Natural killer cell (primary cell): ENCODE results near the gene STARD9. TPM values are rescaled to one million over a fixed set of nuclear protein-coding genes. Genes with fewer than 3 reads are reported as not detected.

Source experiments
- ATAC-seq, 3 donors: fragments of 150-1000 bp in 2 of 3; fragments of 200-7000 bp in 1 of 3; cut with Tn5 transposase; 1 replicate in 1 of 3; 2 replicates in 2 of 3; pipeline ENCODE4 v1.10.0; 2021; ENCODE audit warnings: mild to moderate bottlenecking in 2 of 3, moderate library complexity in 2 of 3
- DNase-seq, 2 donors: peaks; one replicate each; pipeline versions ENCODE4 v3.0.0 to v3.0.0-alpha.2; 2013 to 2021; ENCODE audit warnings: mixed read lengths in 1 of 2
- H3K27ac ChIP-seq: one replicate; pipeline ENCODE4 v1.5.1; 2013; ENCODE audit warnings: mild to moderate bottlenecking, low read length
- H3K27me3 ChIP-seq: one replicate; pipeline ENCODE4 v1.6.1; 2013; ENCODE audit warnings: low read length; ENCODE audit not compliant: control insufficient read depth, insufficient read depth
- H3K36me3 ChIP-seq: one replicate; pipeline ENCODE4 v1.6.1; 2013; ENCODE audit warnings: low read length; ENCODE audit not compliant: control insufficient read depth, insufficient read depth
- H3K4me1 ChIP-seq: one replicate; pipeline ENCODE4 v1.6.1; 2013; ENCODE audit warnings: low read length; ENCODE audit not compliant: control insufficient read depth, insufficient read depth
- H3K4me3 ChIP-seq: one replicate; pipeline ENCODE4 v1.5.1; 2013; ENCODE audit warnings: low read length
- H3K9me3 ChIP-seq: one replicate; pipeline ENCODE4 v1.6.1; 2013; ENCODE audit warnings: low read length; ENCODE audit not compliant: control insufficient read depth, insufficient read depth
- H3K27ac Mint-ChIP-seq, 2 donors: one replicate each; pipeline ENCODE4 v1.8.0; 2022; ENCODE audit warnings: mild to moderate bottlenecking in 2 of 2, mixed read lengths in 2 of 2, moderate library complexity in 1 of 2
- H3K27me3 Mint-ChIP-seq, 2 donors: one replicate each; pipeline ENCODE4 v1.8.0; 2022; ENCODE audit warnings: low read depth in 2 of 2, mixed read lengths in 2 of 2
- H3K36me3 Mint-ChIP-seq: one replicate; pipeline ENCODE4 v1.8.0; 2022; ENCODE audit warnings: mixed read lengths
- H3K4me1 Mint-ChIP-seq, 2 donors: one replicate each; pipeline ENCODE4 v1.8.0; 2022; ENCODE audit warnings: mixed read lengths in 2 of 2
- H3K4me3 Mint-ChIP-seq: one replicate; pipeline ENCODE4 v1.8.0; 2022; ENCODE audit warnings: mild to moderate bottlenecking, moderate library complexity, mixed read lengths
- H3K9me3 Mint-ChIP-seq, 2 donors: one replicate each; pipeline ENCODE4 v1.8.0; 2022; ENCODE audit warnings: mixed read lengths in 2 of 2
- CTCF ChIP-seq: fragments of 200-600 bp; IDR thresholded peaks from one replicate; pipeline ENCODE4 v1.8.0; 2022; ENCODE audit warnings: antibody characterized with exemption
- WGBS: methylation state at CpG from one replicate; pipeline ENCODE4 v1.1.7; 2013; ENCODE audit warnings: missing lambda C conversion rate; ENCODE audit not compliant: insufficient coverage; 5-methylcytosine and 5-hydroxymethylcytosine counted together
- intact Hi-C: fragments of 100-400 bp; cut with micrococcal nuclease; formaldehyde crosslinking; loops from one replicate; pipeline ENCODE4 v1.14.2; 2022
- total RNA-seq, 4 donors: library from RNA; stranded (reverse); fragments of 120-200 nt in 1 of 4; gene quantifications; one replicate each; pipeline versions ENCODE4 v1.2.3 to v1.2.4, GENCODE V29; 2013 to 2022

The STARD9 gene
- total RNA-seq = 10 to 100 TPM; 20.0 to 22.5 (median 20.1) TPM
- 14.6 TPM for total RNA-seq (2013)

GRCh38 chr15:42575188-42576039 is at the start of gene STARD9:
Gene STARD9 (plus strand): TSS chr15:42575606. CDS start chr15:42575716, 110 bp downstream.
- H3K27me3 ChIP-seq = no peaks in the 10 kb centered on the region
- intact Hi-C loops = loop anchor here (1.0 to 2.0 kb wide), 2 partner anchors 27 to 33 kb away; partner anchors contain the start of genes HAUS2 and LRRC57
- Mint-ChIP-seq H3K4me1 (peaks cover 21 to 36% of the 10 kb centered on the region in 2 donors), H3K36me3 (no peaks in the 10 kb centered on the region), H3K27ac (peak within 1 kb of the TSS; percentile 64 to 83), H3K4me3 (peak within 1 kb of the TSS; percentile 93), H3K9me3 (no peaks in the 10 kb centered on the region), H3K27me3 (no peaks in the 10 kb centered on the region)
- TF ChIP-seq CTCF = no peak
- DNase-seq (peak; percentile 94 to 96), ATAC-seq (peak; percentile 89 to 97 (median 91))
- peak within 1 kb of the TSS; percentile 79 for H3K4me3 ChIP-seq
- no peaks in the 10 kb centered on the region for H3K36me3 ChIP-seq
- H3K9me3 ChIP-seq = no peaks in the 10 kb centered on the region
- under 1% methylated on average over 95 of the region's 95 CpGs for WGBS
- peak within 1 kb of the TSS; percentile 19 for H3K27ac ChIP-seq
- peaks cover 24% of the 10 kb centered on the region for H3K4me1 ChIP-seq

- WGBS = 100% methylated on average over 3 of the region's 3 CpGs
- DNase-seq = no peak
- no peak for ATAC-seq
- Mint-ChIP-seq H3K36me3 (peaks cover 8% of the 10 kb centered on the region), H3K4me1 (no peaks in the 10 kb centered on the region), H3K27ac (peak overlapping the region in 1 of 2 donors; percentile 18), H3K9me3 (no peaks in the 10 kb centered on the region), H3K4me3 (no peak overlapping the region), H3K27me3 (no peaks in the 10 kb centered on the region)
- no peak for TF ChIP-seq CTCF
- no peaks in the 10 kb centered on the region for H3K4me1 ChIP-seq
- H3K4me3 ChIP-seq = no peak overlapping the region
- peaks cover 41% of the 10 kb centered on the region for H3K36me3 ChIP-seq
- H3K9me3 ChIP-seq = no peaks in the 10 kb centered on the region
- no peaks in the 10 kb centered on the region for H3K27me3 ChIP-seq
- intact Hi-C loops = no loop called here
- no peak overlapping the region for H3K27ac ChIP-seq
Observed at GRCh38 chr15:42528970-42529369, 46.4 kb upstream of the STARD9 start.

- no peaks in the 10 kb centered on the region for H3K9me3 Mint-ChIP-seq
- no peak overlapping the region for H3K4me3 ChIP-seq
- no peak overlapping the region for H3K4me3 Mint-ChIP-seq
- no CpG with 5 or more reads among the region's 1 CpG for WGBS
- DNase-seq (no peak), ATAC-seq (no peak)
- H3K4me1 ChIP-seq = no peaks in the 10 kb centered on the region
- peaks cover 0 to 5% of the 10 kb centered on the region in 2 donors for H3K4me1 Mint-ChIP-seq
- no peak for TF ChIP-seq CTCF
- no peaks in the 10 kb centered on the region for H3K9me3 ChIP-seq
- peak overlapping the region in 1 of 2 donors; percentile 46 for H3K27ac Mint-ChIP-seq
- no peaks in the 10 kb centered on the region for H3K27me3 Mint-ChIP-seq
- intact Hi-C loops = no loop called here
- H3K36me3 ChIP-seq = peaks cover 33% of the 10 kb centered on the region
- H3K27me3 ChIP-seq = no peaks in the 10 kb centered on the region
- no peak overlapping the region for H3K27ac ChIP-seq
- H3K36me3 Mint-ChIP-seq = peaks cover 8% of the 10 kb centered on the region
Observed at GRCh38 chr15:42533246-42533645, 42.2 kb upstream of the STARD9 start.
